ENCODE data around the gene NHEJ1. TPM values are rescaled to one million over a fixed set of nuclear protein-coding genes. Genes with fewer than 3 reads are reported as not detected.

NHEJ1 gene
- total RNA-seq, 1 experiment from 2014 or later = 20.8 TPM

GRCh38 chr2:219042157-219042556 is 118.5 kb downstream of the NHEJ1 start:
- Histone ChIP-seq H3K4ac (ENCODE audit: low read depth, low read length) (no peak overlapping the region), H2BK20ac (ENCODE audit: low read depth, low read length, poor library complexity, severe bottlenecking) (no peak overlapping the region), H3K9ac (ENCODE audit: extremely low read depth, insufficient read length, low read length) (no peak overlapping the region), H2BK12ac (ENCODE audit: insufficient read length, low read depth, low read length) (no peak overlapping the region), H4K20me1 (ENCODE audit: control insufficient read depth, insufficient read depth, insufficient read length) (no peaks in the 10 kb centered on the region), H3K23me2 (ENCODE audit: insufficient read length, low read depth, low read length, poor library complexity, severe bottlenecking) (peaks cover 6% of the 10 kb centered on the region), H3K79me1 (ENCODE audit: insufficient read depth, low read depth, low read length, poor library complexity, severe bottlenecking) (no peaks in the 10 kb centered on the region), H2AFZ (ENCODE audit: low read length) (no peak overlapping the region), H2BK15ac (ENCODE audit: low read depth, low read length) (no peak overlapping the region), H3K79me2 (ENCODE audit: insufficient read depth, low read length) (no peaks in the 10 kb centered on the region), H4K8ac (replicated peaks; ENCODE audit: insufficient read length, low read depth, low read length) (no peak overlapping the region), H2BK120ac (ENCODE audit: low read depth, low read length, poor library complexity, severe bottlenecking) (no peak overlapping the region), H3K27ac (ENCODE audit: insufficient read length, low read depth, low read length) (no peak overlapping the region), H2BK5ac (ENCODE audit: insufficient read length, low read length) (no peak overlapping the region), H4K5ac (ENCODE audit: insufficient read length, low read depth, low read length) (no peak overlapping the region), H3K14ac (ENCODE audit: insufficient read depth, low read length) (no peak overlapping the region), H3K4me1 (ENCODE audit: insufficient read depth, low read length) (peaks cover 3% of the 10 kb centered on the region; the same call in 1 of the 2 replicates), H3K18ac (ENCODE audit: insufficient read length, low read depth, low read length) (no peak overlapping the region), H2AK5ac (ENCODE audit: insufficient read length, low read length) (no peak overlapping the region), H3K9me3 (ENCODE audit: control insufficient read depth, low read depth, low read length) (no peaks in the 10 kb centered on the region), H3T11ph (ENCODE audit: low read length) (no peak overlapping the region), H4K91ac (ENCODE audit: insufficient read length, low read depth, low read length) (no peak overlapping the region), H3K4me2 (ENCODE audit: insufficient read depth, insufficient read length, low read length) (no peak overlapping the region), H3K56ac (ENCODE audit: insufficient read length, low read depth, low read length) (no peak overlapping the region), H3K23ac (ENCODE audit: insufficient read length, low read depth, low read length) (no peak overlapping the region), H3K27me3 (ENCODE audit: insufficient read depth, low read length) (no peaks in the 10 kb centered on the region; the same call in 1 of the 2 replicates)
- Mint-ChIP-seq H3K4me1 (peaks cover 8 to 13% of the 10 kb centered on the region in 2 experiments), H3K27ac (no peak overlapping the region), H3K27me3 (ENCODE audit: low read depth) (peaks cover 66% of the 10 kb centered on the region), H3K9me3 (no peaks in the 10 kb centered on the region), H3K36me3 (ENCODE audit: insufficient read depth in 1 of 3, low read depth in 3 of 3) (no peaks in the 10 kb centered on the region), H3K4me3 (no peak overlapping the region)
- WGBS (ENCODE audit: extremely low coverage, insufficient read length, low lambda C conversion rate) = no CpG with 5 or more reads among the region's 4 CpGs
- TF ChIP-seq, protein P1, sequence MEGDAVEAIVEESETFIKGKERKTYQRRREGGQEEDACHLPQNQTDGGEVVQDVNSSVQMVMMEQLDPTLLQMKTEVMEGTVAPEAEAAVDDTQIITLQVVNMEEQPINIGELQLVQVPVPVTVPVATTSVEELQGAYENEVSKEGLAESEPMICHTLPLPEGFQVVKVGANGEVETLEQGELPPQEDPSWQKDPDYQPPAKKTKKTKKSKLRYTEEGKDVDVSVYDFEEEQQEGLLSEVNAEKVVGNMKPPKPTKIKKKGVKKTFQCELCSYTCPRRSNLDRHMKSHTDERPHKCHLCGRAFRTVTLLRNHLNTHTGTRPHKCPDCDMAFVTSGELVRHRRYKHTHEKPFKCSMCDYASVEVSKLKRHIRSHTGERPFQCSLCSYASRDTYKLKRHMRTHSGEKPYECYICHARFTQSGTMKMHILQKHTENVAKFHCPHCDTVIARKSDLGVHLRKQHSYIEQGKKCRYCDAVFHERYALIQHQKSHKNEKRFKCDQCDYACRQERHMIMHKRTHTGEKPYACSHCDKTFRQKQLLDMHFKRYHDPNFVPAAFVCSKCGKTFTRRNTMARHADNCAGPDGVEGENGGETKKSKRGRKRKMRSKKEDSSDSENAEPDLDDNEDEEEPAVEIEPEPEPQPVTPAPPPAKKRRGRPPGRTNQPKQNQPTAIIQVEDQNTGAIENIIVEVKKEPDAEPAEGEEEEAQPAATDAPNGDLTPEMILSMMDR (conservative IDR thresholded peaks at IDR 0.05) = no peak
- no peak for DNase-seq

All from H9 (cell line).